OCI-LY1 (cell line): ENCODE measurements around the gene PCP4L1.

Source experiments
- CTCF ChIP-seq: fragments of 200-600 bp; sonication (generic), shearing (Covaris generic); IDR thresholded peaks from 2 replicates; pipeline ENCODE4 v1.5.1; 2017; ENCODE audit warnings: mild to moderate bottlenecking, antibody characterized with exemption, low read length, moderate library complexity, mixed read lengths
- EZH2 ChIP-seq: fragments of 200-600 bp; sonication (generic), shearing (Covaris generic); IDR thresholded peaks from 2 replicates; pipeline ENCODE4 v1.8.0; 2017; ENCODE audit warnings: borderline replicate concordance, mixed run types, mild to moderate bottlenecking, antibody characterized with exemption, low read length, moderate library complexity, mixed read lengths

- TF ChIP-seq CTCF: no peak
- TF ChIP-seq EZH2: no peak
Measured at GRCh38 chr1:161258439-161259344, at the start of gene PCP4L1.
